Natural killer cell (primary cell): Measurements from ENCODE around the gene RAB3IL1. TPM values are rescaled to one million over a fixed set of nuclear protein-coding genes. Genes with fewer than 3 reads are reported as not detected.

ENCODE experiments used
- ATAC-seq, 3 donors: fragments of 150-1000 bp in 2 of 3; fragments of 200-7000 bp in 1 of 3; cut with Tn5 transposase; 1 replicate in 1 of 3; 2 replicates in 2 of 3; pipeline ENCODE4 v1.10.0; 2021; ENCODE audit warnings: mild to moderate bottlenecking in 2 of 3, moderate library complexity in 2 of 3
- DNase-seq, 2 donors: peaks; one replicate each; pipeline versions ENCODE4 v3.0.0 to v3.0.0-alpha.2; 2013 to 2021; ENCODE audit warnings: mixed read lengths in 1 of 2
- H3K27ac ChIP-seq: one replicate; pipeline ENCODE4 v1.5.1; 2013; ENCODE audit warnings: mild to moderate bottlenecking, low read length
- H3K27me3 ChIP-seq: one replicate; pipeline ENCODE4 v1.6.1; 2013; ENCODE audit warnings: low read length; ENCODE audit not compliant: control insufficient read depth, insufficient read depth
- H3K36me3 ChIP-seq: one replicate; pipeline ENCODE4 v1.6.1; 2013; ENCODE audit warnings: low read length; ENCODE audit not compliant: control insufficient read depth, insufficient read depth
- H3K4me1 ChIP-seq: one replicate; pipeline ENCODE4 v1.6.1; 2013; ENCODE audit warnings: low read length; ENCODE audit not compliant: control insufficient read depth, insufficient read depth
- H3K4me3 ChIP-seq: one replicate; pipeline ENCODE4 v1.5.1; 2013; ENCODE audit warnings: low read length
- H3K9me3 ChIP-seq: one replicate; pipeline ENCODE4 v1.6.1; 2013; ENCODE audit warnings: low read length; ENCODE audit not compliant: control insufficient read depth, insufficient read depth
- H3K27ac Mint-ChIP-seq, 2 donors: one replicate each; pipeline ENCODE4 v1.8.0; 2022; ENCODE audit warnings: mild to moderate bottlenecking in 2 of 2, mixed read lengths in 2 of 2, moderate library complexity in 1 of 2
- H3K27me3 Mint-ChIP-seq, 2 donors: one replicate each; pipeline ENCODE4 v1.8.0; 2022; ENCODE audit warnings: low read depth in 2 of 2, mixed read lengths in 2 of 2
- H3K36me3 Mint-ChIP-seq: one replicate; pipeline ENCODE4 v1.8.0; 2022; ENCODE audit warnings: mixed read lengths
- H3K4me1 Mint-ChIP-seq, 2 donors: one replicate each; pipeline ENCODE4 v1.8.0; 2022; ENCODE audit warnings: mixed read lengths in 2 of 2
- H3K4me3 Mint-ChIP-seq: one replicate; pipeline ENCODE4 v1.8.0; 2022; ENCODE audit warnings: mild to moderate bottlenecking, moderate library complexity, mixed read lengths
- H3K9me3 Mint-ChIP-seq, 2 donors: one replicate each; pipeline ENCODE4 v1.8.0; 2022; ENCODE audit warnings: mixed read lengths in 2 of 2
- CTCF ChIP-seq: fragments of 200-600 bp; IDR thresholded peaks from one replicate; pipeline ENCODE4 v1.8.0; 2022; ENCODE audit warnings: antibody characterized with exemption
- WGBS: methylation state at CpG from one replicate; pipeline ENCODE4 v1.1.7; 2013; ENCODE audit warnings: missing lambda C conversion rate; ENCODE audit not compliant: insufficient coverage; 5-methylcytosine and 5-hydroxymethylcytosine counted together
- intact Hi-C: fragments of 100-400 bp; cut with micrococcal nuclease; formaldehyde crosslinking; loops from one replicate; pipeline ENCODE4 v1.14.2; 2022
- total RNA-seq, 4 donors: library from RNA; stranded (reverse); fragments of 120-200 nt in 1 of 4; gene quantifications; one replicate each; pipeline versions ENCODE4 v1.2.3 to v1.2.4, GENCODE V29; 2013 to 2022

RAB3IL1 gene
- total RNA-seq, 3 donors from 2014 or later (not counting 1 experiment from before 2014, with no cell fraction given) = not detected

- Histone ChIP-seq H3K4me3 (no peak overlapping the region), H3K27ac (no peak overlapping the region), H3K36me3 (no peaks in the 10 kb centered on the region), H3K27me3 (no peaks in the 10 kb centered on the region), H3K9me3 (no peaks in the 10 kb centered on the region), H3K4me1 (no peaks in the 10 kb centered on the region)
- no peak for DNase-seq
- intact Hi-C loops = no loop called here
- TF ChIP-seq CTCF = no peak
- no peak for ATAC-seq
- Mint-ChIP-seq H3K9me3 (no peaks in the 10 kb centered on the region), H3K4me1 (no peaks in the 10 kb centered on the region), H3K4me3 (no peak overlapping the region), H3K27me3 (peaks cover 0 to 3% of the 10 kb centered on the region in 2 donors), H3K36me3 (no peaks in the 10 kb centered on the region), H3K27ac (no peak overlapping the region)
- 96% methylated on average over 13 of the region's 13 CpGs for WGBS
Measured at GRCh38 chr11:61905067-61905696, 12.2 kb downstream of the RAB3IL1 start.

GRCh38 chr11:61904539-61905048 lies 12.8 kb downstream of the RAB3IL1 start:
- Histone ChIP-seq H3K27ac (no peak overlapping the region), H3K27me3 (no peaks in the 10 kb centered on the region), H3K9me3 (no peaks in the 10 kb centered on the region), H3K4me1 (peaks cover 3% of the 10 kb centered on the region), H3K36me3 (no peaks in the 10 kb centered on the region), H3K4me3 (no peak overlapping the region)
- no peaks in the 10 kb centered on the region for H3K36me3 Mint-ChIP-seq
- peak in 2 of 3 donors; percentile 60 to 74 for ATAC-seq
- no peak for DNase-seq
- no peak overlapping the region for H3K27ac Mint-ChIP-seq
- intact Hi-C loops = no loop called here
- H3K4me1 Mint-ChIP-seq = no peaks in the 10 kb centered on the region
- WGBS = 45% methylated on average over 19 of the region's 19 CpGs
- TF ChIP-seq CTCF = no peak
- H3K27me3 Mint-ChIP-seq = peaks cover 0 to 3% of the 10 kb centered on the region in 2 donors
- no peak overlapping the region for H3K4me3 Mint-ChIP-seq
- H3K9me3 Mint-ChIP-seq = no peaks in the 10 kb centered on the region

GRCh38 chr11:61903845-61904244 lies 13.5 kb downstream of the RAB3IL1 start:
- H3K27me3 ChIP-seq = no peaks in the 10 kb centered on the region
- ATAC-seq = no peak
- WGBS = 86% methylated on average over 3 of the region's 3 CpGs
- Mint-ChIP-seq H3K36me3 (no peaks in the 10 kb centered on the region), H3K4me3 (no peak overlapping the region), H3K9me3 (no peaks in the 10 kb centered on the region), H3K27me3 (peaks cover 0 to 3% of the 10 kb centered on the region in 2 donors), H3K4me1 (peaks cover 0 to 7% of the 10 kb centered on the region in 2 donors), H3K27ac (no peak overlapping the region)
- intact Hi-C loops = no loop called here
- no peak for TF ChIP-seq CTCF
- no peaks in the 10 kb centered on the region for H3K36me3 ChIP-seq
- H3K4me3 ChIP-seq = no peak overlapping the region
- peaks cover 10% of the 10 kb centered on the region for H3K4me1 ChIP-seq
- H3K27ac ChIP-seq = no peak overlapping the region
- no peak for DNase-seq
- no peaks in the 10 kb centered on the region for H3K9me3 ChIP-seq

GRCh38 chr11:61902313-61902712 lies 15.1 kb downstream of the RAB3IL1 start:
- Histone ChIP-seq H3K27ac (no peak overlapping the region), H3K4me1 (peaks cover 11% of the 10 kb centered on the region), H3K27me3 (no peaks in the 10 kb centered on the region), H3K36me3 (no peaks in the 10 kb centered on the region), H3K9me3 (no peaks in the 10 kb centered on the region), H3K4me3 (no peak overlapping the region)
- TF ChIP-seq CTCF = no peak
- no peaks in the 10 kb centered on the region for H3K9me3 Mint-ChIP-seq
- H3K27ac Mint-ChIP-seq = no peak overlapping the region
- intact Hi-C loops = no loop called here
- H3K27me3 Mint-ChIP-seq = peaks cover 0 to 3% of the 10 kb centered on the region in 2 donors
- no peak for DNase-seq
- WGBS = 92% methylated on average over 10 of the region's 11 CpGs
- ATAC-seq = no peak
- peaks cover 0 to 7% of the 10 kb centered on the region in 2 donors for H3K4me1 Mint-ChIP-seq
- H3K36me3 Mint-ChIP-seq = no peaks in the 10 kb centered on the region
- H3K4me3 Mint-ChIP-seq = no peak overlapping the region
